Brain microvascular endothelial cell (primary cell): ENCODE measurements around the gene KDM7A.

ENCODE experiments used
- DNase-seq: peaks from one replicate; pipeline ENCODE4 v3.0.0-alpha.2; 2020
- H3K27ac ChIP-seq: fragments of 250-450 bp; sonication (Bioruptor Pico); 2 replicates; pipeline ENCODE4 v1.5.1; 2020; ENCODE audit warnings: mild to moderate bottlenecking, moderate library complexity
- H3K27me3 ChIP-seq: fragments of 250-450 bp; sonication (Bioruptor Pico); replicated peaks from 2 replicates; pipeline ENCODE4 v1.5.1; 2020; ENCODE audit warnings: mild to moderate bottlenecking
- H3K36me3 ChIP-seq: fragments of 250-450 bp; sonication (Bioruptor Pico); replicated peaks from 2 replicates; pipeline ENCODE4 v1.5.1; 2020; ENCODE audit warnings: mild to moderate bottlenecking
- H3K4me3 ChIP-seq: 2 replicates; pipeline ENCODE4 v1.5.1; 2011; ENCODE audit warnings: low read depth, mild to moderate bottlenecking, control low read depth, low read length, moderate library complexity
- CTCF ChIP-seq: IDR thresholded peaks from 2 replicates; pipeline ENCODE4 v1.5.1; 2011; ENCODE audit warnings: low read depth, mild to moderate bottlenecking, moderate library complexity, low read length, control low read depth, inconsistent platforms; ENCODE audit errors: missing control alignments
- in situ Hi-C: cut with HindIII; loops from 2 replicates; pipeline ENCODE4 v1.10.0; 2017; ENCODE audit warnings: low sequenced_read_pairs, low pct_ligation_motif_present

Gene KDM7A

DNA sequence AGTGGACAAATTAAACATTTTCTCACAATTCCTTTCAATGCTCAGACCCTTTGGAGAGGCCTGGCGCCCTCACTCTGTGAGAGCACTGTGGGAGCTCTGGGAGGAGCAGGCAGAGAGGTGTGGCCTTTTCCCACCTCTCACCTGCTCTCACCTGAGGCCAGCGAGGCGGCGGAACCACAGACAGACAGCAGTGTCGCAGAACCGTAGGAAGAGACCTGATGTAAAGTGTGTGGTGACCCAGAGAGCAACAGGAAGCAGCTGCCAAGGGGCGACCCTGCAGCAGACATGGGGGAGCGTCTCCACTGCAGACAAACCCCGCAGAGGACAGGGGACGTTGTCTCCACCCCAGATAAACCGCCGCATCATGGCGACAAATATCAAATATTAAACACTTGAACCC, 98.4 kb downstream of the KDM7A start:
- TF ChIP-seq CTCF = no peak
- H3K27me3 ChIP-seq = no peaks in the 10 kb centered on the region
- no peak overlapping the region for H3K4me3 ChIP-seq
- no peak overlapping the region for H3K27ac ChIP-seq
- no peaks in the 10 kb centered on the region for H3K36me3 ChIP-seq
- DNase-seq = no peak
- in situ Hi-C loops = no loop called here

DNA sequence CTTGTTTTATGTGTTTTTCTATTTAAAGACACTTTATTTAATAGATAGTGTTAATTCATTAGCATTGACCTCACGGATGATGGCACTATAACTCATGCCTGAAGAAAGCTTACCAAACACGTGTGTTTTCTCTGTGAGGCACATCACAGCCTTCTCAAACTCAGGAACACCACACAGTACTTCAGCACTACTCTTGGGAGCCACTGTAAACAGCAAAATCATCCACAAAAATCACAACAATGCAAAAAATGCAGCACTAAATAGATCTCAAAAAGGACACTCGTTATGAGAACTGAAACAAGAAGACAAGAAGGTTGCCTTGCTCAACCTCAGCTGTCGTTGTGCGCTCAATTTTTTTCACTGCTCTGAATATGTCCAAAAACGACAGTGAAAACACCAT, 102.0 kb downstream of the KDM7A start:
- no peak for TF ChIP-seq CTCF
- Histone ChIP-seq H3K4me3 (no peak overlapping the region), H3K36me3 (no peaks in the 10 kb centered on the region), H3K27ac (no peak overlapping the region), H3K27me3 (no peaks in the 10 kb centered on the region)
- in situ Hi-C loops = no loop called here
- peak; percentile 40 for DNase-seq

GRCh38 chr7:140070546-140070945, 106.2 kb downstream of the KDM7A start:
- in situ Hi-C loops = no loop called here
- Histone ChIP-seq H3K27me3 (no peaks in the 10 kb centered on the region), H3K27ac (no peak overlapping the region), H3K4me3 (no peak overlapping the region), H3K36me3 (no peaks in the 10 kb centered on the region)
- TF ChIP-seq CTCF = no peak
- DNase-seq = no peak

DNA sequence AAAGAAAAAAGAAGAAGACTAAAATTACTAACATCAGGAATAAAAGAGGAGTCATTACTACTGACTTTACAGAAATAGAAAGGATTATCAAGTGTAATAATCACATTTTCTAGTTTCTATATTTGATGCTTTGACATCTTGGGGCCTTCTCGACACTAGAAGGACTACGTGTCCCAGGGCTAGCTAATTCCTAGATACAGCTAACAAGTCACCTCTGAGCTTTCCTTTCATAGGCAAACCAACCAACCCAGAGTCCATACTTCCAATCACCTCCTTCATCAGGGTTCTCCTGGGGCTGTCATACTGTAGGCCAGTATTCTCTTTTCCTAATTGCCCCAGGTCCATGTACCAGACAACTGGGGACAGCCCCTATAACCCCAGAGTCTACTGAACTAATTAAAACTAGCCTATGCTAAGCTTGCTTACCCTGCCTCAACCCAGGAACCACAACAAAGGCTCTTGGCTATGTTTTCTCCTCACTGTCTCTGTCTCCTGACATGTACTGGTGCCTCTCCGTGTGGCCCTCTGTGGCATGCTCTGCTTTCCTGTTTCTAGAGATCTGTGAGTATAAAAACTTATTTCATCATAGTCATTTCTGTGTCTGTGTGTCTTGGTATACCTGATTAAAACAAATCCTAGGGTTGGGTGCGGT, 107.4 kb downstream of the KDM7A start:
- no peaks in the 10 kb centered on the region for H3K36me3 ChIP-seq
- no peak for DNase-seq
- H3K27me3 ChIP-seq = no peaks in the 10 kb centered on the region
- no peak overlapping the region for H3K27ac ChIP-seq
- no peak overlapping the region for H3K4me3 ChIP-seq
- in situ Hi-C loops = no loop called here
- TF ChIP-seq CTCF = no peak

DNA sequence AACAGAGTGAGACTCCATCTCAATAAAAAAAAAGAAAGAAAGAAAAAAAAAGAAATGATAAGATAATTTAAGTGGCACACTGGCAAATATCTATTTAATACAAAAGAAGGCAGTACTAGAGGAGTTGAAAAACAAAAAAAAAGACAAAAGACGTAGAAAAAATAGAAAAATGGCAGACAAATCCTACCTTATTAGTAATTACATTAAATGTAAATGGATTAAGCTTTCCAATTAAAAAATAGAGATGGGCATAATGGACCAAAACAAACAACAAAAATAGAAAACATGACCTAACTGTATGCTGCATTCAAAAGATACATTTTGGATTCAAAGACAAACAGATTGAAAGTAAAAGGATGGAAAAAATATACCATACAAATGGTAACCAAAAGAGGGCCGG, 108.8 kb downstream of the KDM7A start:
- H3K36me3 ChIP-seq = no peaks in the 10 kb centered on the region
- DNase-seq = no peak
- in situ Hi-C loops = no loop called here

More for the DNA sequence above, 108.8 kb downstream of the KDM7A start:
- Histone ChIP-seq H3K4me3 (no peak overlapping the region), H3K27me3 (no peaks in the 10 kb centered on the region), H3K27ac (no peak overlapping the region)
- TF ChIP-seq CTCF = no peak
